D721Med (cell line): ENCODE measurements around the gene CIP2A.

Experiments used
- DNase-seq: peaks from one replicate; pipeline ENCODE4 v3.0.0; 2011; ENCODE audit warnings: low spot score; ENCODE audit not compliant: insufficient read length
- FAIRE-seq: peaks from 2 replicates; lab custom pipeline; 2011; peaks lifted over from hg19 to GRCh38; lab: Jason Lieb, UNC
- CTCF ChIP-seq: IDR thresholded peaks from 2 replicates; pipeline ENCODE4 v1.5.1; 2012; ENCODE audit warnings: mild to moderate bottlenecking, control low read depth; ENCODE audit not compliant: insufficient read depth; ENCODE audit errors: missing control alignments

The CIP2A gene

GRCh38 chr3:108528459-108529252 lies 60.6 kb downstream of the CIP2A start:
- FAIRE-seq (no peak), DNase-seq (no peak)
- no peak for TF ChIP-seq CTCF

GRCh38 chr3:108527817-108528216 lies 61.4 kb downstream of the CIP2A start:
- DNase-seq (no peak), FAIRE-seq (peak; percentile 67)
- no peak for TF ChIP-seq CTCF

- FAIRE-seq, result no peak
- no peak for TF ChIP-seq CTCF
- no peak for DNase-seq
These were observed 62.1 kb downstream of the CIP2A start for GRCh38 chr3:108527109-108527508.

GRCh38 chr3:108525971-108526370 lies 63.3 kb downstream of the CIP2A start:
- DNase-seq (no peak), FAIRE-seq (no peak)
- TF ChIP-seq CTCF, result no peak

- DNase-seq (no peak), FAIRE-seq (no peak)
- TF ChIP-seq CTCF, result no peak
These were observed 64.0 kb downstream of the CIP2A start for GRCh38 chr3:108525256-108525655.

GRCh38 chr3:108524537-108524936 lies 64.7 kb downstream of the CIP2A start:
- TF ChIP-seq CTCF, result no peak
- FAIRE-seq, result no peak
- DNase-seq, result no peak

- TF ChIP-seq CTCF, result no peak
- FAIRE-seq, result no peak
- DNase-seq, result no peak
These were observed 70.3 kb downstream of the CIP2A start for GRCh38 chr3:108518895-108519294.
